PC-9 (cell line): ENCODE results near the gene IRF7. TPM values are rescaled to one million over a fixed set of nuclear protein-coding genes. Genes with fewer than 3 reads are reported as not detected.

Source experiments
- BruUV-seq: library from RNA; stranded (reverse); fragments of 400-500 nt; replicated peaks from 2 replicates; lab custom pipeline; 2021; lab: Mats Ljungman, UMichigan
- CTCF ChIA-PET: fragments of 300-600 bp; sonication (Branson Sonifier 250); formaldehyde crosslinking; loops from one replicate; lab custom pipeline; 2022; ENCODE audit warnings: antibody characterized with exemption; lab: Charles Lee
- POLR2A ChIA-PET: fragments of 300-600 bp; sonication (Branson Sonifier 250); formaldehyde crosslinking; loops from one replicate; lab custom pipeline; 2022; ENCODE audit warnings: antibody characterized with exemption; ENCODE audit not compliant: unreplicated experiment; lab: Charles Lee
- DNase-seq, 2 experiments: peaks; one replicate each; pipeline versions ENCODE4 v3.0.0 to v3.0.0-alpha.2; 2015 to 2022; ENCODE audit warnings: mixed read lengths in 1 of 2
- H2AFZ ChIP-seq: fragments of 200-600 bp; sonication (generic); 2 replicates; pipeline ENCODE4 v1.8.1; 2017; ENCODE audit warnings: antibody characterized with exemption
- H3F3A ChIP-seq: fragments of 200-600 bp; sonication (generic); 2 replicates; pipeline ENCODE4 v1.8.1; 2017; ENCODE audit warnings: antibody characterized with exemption, mild to moderate bottlenecking, low read depth; ENCODE audit not compliant: insufficient read depth
- H3K27ac ChIP-seq: fragments of 200-600 bp; sonication (generic); 2 replicates; pipeline ENCODE4 v1.6.1; 2016; ENCODE audit warnings: mixed run types
- H3K27me3 ChIP-seq: fragments of 200-600 bp; sonication (generic); 2 replicates; pipeline ENCODE4 v1.6.1; 2016; ENCODE audit warnings: low read depth, mixed run types; ENCODE audit not compliant: insufficient read depth
- H3K36me3 ChIP-seq: fragments of 200-600 bp; sonication (generic); 2 replicates; pipeline ENCODE4 v1.6.1; 2016; ENCODE audit warnings: low read depth, mixed run types
- H3K4me1 ChIP-seq: fragments of 200-600 bp; sonication (generic); replicated peaks from 2 replicates; pipeline ENCODE4 v1.6.1; 2016; ENCODE audit warnings: mixed run types; ENCODE audit not compliant: insufficient read depth
- H3K4me2 ChIP-seq: fragments of 200-600 bp; sonication (generic); 2 replicates; pipeline ENCODE4 v1.6.1; 2017; ENCODE audit warnings: mixed run types
- H3K4me3 ChIP-seq: fragments of 200-600 bp; sonication (generic); 2 replicates; pipeline ENCODE4 v1.6.1; 2016; ENCODE audit warnings: mixed run types
- H3K79me2 ChIP-seq: fragments of 200-600 bp; sonication (generic); 2 replicates; pipeline ENCODE4 v1.6.1; 2017; ENCODE audit warnings: low read depth, mixed run types
- H3K9me2 ChIP-seq: fragments of 200-600 bp; sonication (generic); 2 replicates; pipeline ENCODE4 v1.8.1; 2017; ENCODE audit warnings: mild to moderate bottlenecking; ENCODE audit not compliant: insufficient read depth
- H3K9me3 ChIP-seq: fragments of 200-600 bp; sonication (generic); 2 replicates; pipeline ENCODE4 v1.8.1; 2016; ENCODE audit warnings: low read depth; ENCODE audit not compliant: insufficient read depth
- H4K20me1 ChIP-seq: fragments of 200-600 bp; sonication (generic); 2 replicates; pipeline ENCODE4 v1.8.1; 2017; ENCODE audit not compliant: insufficient read depth
- EZH2 ChIP-seq: fragments of 200-600 bp; sonication (generic); IDR thresholded peaks from 2 replicates; pipeline ENCODE4 v1.8.0; 2017; ENCODE audit warnings: antibody characterized with exemption, low read depth
- intact Hi-C: fragments of 100-400 bp; cut with micrococcal nuclease; formaldehyde crosslinking; loops from one replicate; pipeline ENCODE4 v1.10.0; 2022; ENCODE audit not compliant: unreplicated experiment
- total RNA-seq: library from RNA; stranded (reverse); gene quantifications from 2 replicates; pipeline ENCODE4 v1.2.3, GENCODE V29; 2021
- TF ChIP-seq, protein P1 (sequence below): fragments of 200-600 bp; sonication (generic); conservative IDR thresholded peaks from 2 replicates; pipeline ENCODE4 v1.6.1; 2017; ENCODE audit warnings: mixed run types, antibody characterized with exemption, mild to moderate bottlenecking, moderate library complexity

Gene IRF7
- total RNA-seq, 1 experiment from 2014 or later, result 10.7 TPM

DNA sequence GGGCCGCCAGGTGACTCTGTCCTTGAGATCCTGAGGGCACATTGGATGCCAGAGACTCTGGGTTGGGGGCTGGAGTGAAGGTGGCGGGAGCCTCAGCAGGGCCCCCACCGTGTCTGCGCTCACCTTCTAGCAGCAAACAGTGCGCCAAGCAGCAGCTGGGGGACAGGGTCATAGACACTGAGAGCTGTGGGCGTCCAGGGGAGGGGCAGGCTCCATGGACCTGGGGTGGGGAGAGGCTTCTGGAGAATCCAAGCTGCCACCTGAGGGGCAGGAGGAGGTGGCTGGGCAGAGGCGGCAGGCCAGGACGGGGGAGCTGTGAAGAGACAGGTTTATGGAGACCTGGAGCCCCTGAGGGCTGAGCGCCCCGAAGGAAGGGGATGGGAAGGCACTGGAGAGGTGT lies 31.5 kb downstream of the IRF7 start:
- Histone ChIP-seq H3K79me2 (peaks cover 27% of the 10 kb centered on the region), H3K36me3 (no peaks in the 10 kb centered on the region), H2AFZ (no peak overlapping the region), H3K4me1 (no peaks in the 10 kb centered on the region), H3K27me3 (no peaks in the 10 kb centered on the region), H3K4me3 (no peak overlapping the region), H3K27ac (no peak overlapping the region), H3K4me2 (no peak overlapping the region), H3F3A (no peaks in the 10 kb centered on the region; the same call in 1 of the 2 replicates), H3K9me3 (no peaks in the 10 kb centered on the region), H4K20me1 (peaks cover 24% of the 10 kb centered on the region), H3K9me2 (no peaks in the 10 kb centered on the region)
- ChIA-PET POLR2A (no interaction called here), CTCF (no interaction called here)
- intact Hi-C loops, result no loop called here
- BruUV-seq, result no TSS peak
- TF ChIP-seq, protein P1, sequence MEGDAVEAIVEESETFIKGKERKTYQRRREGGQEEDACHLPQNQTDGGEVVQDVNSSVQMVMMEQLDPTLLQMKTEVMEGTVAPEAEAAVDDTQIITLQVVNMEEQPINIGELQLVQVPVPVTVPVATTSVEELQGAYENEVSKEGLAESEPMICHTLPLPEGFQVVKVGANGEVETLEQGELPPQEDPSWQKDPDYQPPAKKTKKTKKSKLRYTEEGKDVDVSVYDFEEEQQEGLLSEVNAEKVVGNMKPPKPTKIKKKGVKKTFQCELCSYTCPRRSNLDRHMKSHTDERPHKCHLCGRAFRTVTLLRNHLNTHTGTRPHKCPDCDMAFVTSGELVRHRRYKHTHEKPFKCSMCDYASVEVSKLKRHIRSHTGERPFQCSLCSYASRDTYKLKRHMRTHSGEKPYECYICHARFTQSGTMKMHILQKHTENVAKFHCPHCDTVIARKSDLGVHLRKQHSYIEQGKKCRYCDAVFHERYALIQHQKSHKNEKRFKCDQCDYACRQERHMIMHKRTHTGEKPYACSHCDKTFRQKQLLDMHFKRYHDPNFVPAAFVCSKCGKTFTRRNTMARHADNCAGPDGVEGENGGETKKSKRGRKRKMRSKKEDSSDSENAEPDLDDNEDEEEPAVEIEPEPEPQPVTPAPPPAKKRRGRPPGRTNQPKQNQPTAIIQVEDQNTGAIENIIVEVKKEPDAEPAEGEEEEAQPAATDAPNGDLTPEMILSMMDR, result no peak
- no peak for TF ChIP-seq EZH2
- DNase-seq, result no peak

DNA sequence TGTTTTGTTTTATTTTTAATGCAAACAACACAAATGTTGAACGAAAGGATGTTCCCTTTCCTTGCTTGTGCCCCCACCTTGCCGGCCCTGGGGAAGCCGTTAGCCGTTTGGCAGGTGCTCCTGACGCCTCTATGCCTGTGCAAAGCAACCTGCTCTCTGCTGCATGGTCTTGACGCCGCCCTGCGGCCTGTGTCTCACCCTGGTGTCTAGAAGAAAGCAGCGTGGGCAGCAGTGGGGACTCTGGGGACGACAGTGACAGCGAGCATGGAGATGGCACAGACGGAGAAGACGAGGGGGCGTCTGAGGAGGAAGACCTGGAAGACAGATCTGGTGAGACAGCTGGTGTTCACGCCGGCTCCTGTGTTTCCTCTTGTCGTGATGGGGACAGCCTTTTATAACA lies 34.0 kb downstream of the IRF7 start:
- ChIA-PET CTCF (no interaction called here), POLR2A (no interaction called here)
- H3K27ac ChIP-seq, result no peak overlapping the region
- peaks cover 47% of the 10 kb centered on the region for H4K20me1 ChIP-seq
- H3K4me3 ChIP-seq, result no peak overlapping the region
- H3K4me2 ChIP-seq, result no peak overlapping the region
- intact Hi-C loops, result no loop called here
- no peaks in the 10 kb centered on the region for H3F3A ChIP-seq
- DNase-seq, result no peak
- no peaks in the 10 kb centered on the region for H3K9me3 ChIP-seq
- peaks cover 16% of the 10 kb centered on the region for H3K4me1 ChIP-seq
- no peak overlapping the region for H2AFZ ChIP-seq
- H3K79me2 ChIP-seq, result peaks cover 52% of the 10 kb centered on the region
- H3K27me3 ChIP-seq, result no peaks in the 10 kb centered on the region
- H3K36me3 ChIP-seq, result no peaks in the 10 kb centered on the region; the same call in 1 of the 2 replicates
- TF ChIP-seq, protein P1, result no peak
- TF ChIP-seq EZH2, result no peak
- no TSS peak for BruUV-seq
- no peaks in the 10 kb centered on the region for H3K9me2 ChIP-seq

DNA sequence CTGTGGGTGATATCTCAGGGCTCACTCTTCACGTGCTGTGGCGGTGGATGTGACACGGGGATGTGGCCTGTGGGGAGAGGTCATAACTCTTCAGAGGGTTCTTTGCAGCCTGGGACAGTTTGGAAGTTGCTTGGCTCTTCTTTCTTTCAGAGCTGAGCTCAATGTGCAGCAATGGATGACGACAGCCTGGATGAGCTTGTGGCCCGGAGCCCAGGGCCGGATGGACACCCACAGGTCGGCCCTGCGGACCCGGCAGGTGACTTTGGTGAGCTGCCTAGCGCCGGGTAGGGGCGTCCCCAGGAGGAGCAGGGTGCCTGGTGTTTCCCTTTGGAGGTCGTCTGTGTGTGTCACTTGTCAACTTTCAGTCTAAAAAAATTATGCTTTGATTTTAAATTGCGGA lies 34.4 kb downstream of the IRF7 start:
- POLR2A ChIA-PET, result no interaction called here
- no peaks in the 10 kb centered on the region for H3K9me3 ChIP-seq
- CTCF ChIA-PET, result no interaction called here

More for the DNA sequence above, 34.4 kb downstream of the IRF7 start:
- Histone ChIP-seq H3K4me2 (no peak overlapping the region), H3K4me3 (no peak overlapping the region), H3K27ac (no peak overlapping the region), H3K9me2 (no peaks in the 10 kb centered on the region), H3F3A (no peaks in the 10 kb centered on the region), H4K20me1 (peaks cover 47% of the 10 kb centered on the region), H3K36me3 (no peaks in the 10 kb centered on the region; the same call in 1 of the 2 replicates), H3K79me2 (peaks cover 53% of the 10 kb centered on the region), H3K4me1 (peaks cover 16% of the 10 kb centered on the region), H2AFZ (no peak overlapping the region), H3K27me3 (no peaks in the 10 kb centered on the region)
- BruUV-seq, result no TSS peak
- intact Hi-C loops, result no loop called here
- TF ChIP-seq, protein P1, result no peak
- TF ChIP-seq EZH2, result no peak
- DNase-seq, result no peak
